ENCODE data around the gene CNTNAP2. TPM values are rescaled to one million over a fixed set of nuclear protein-coding genes. Genes with fewer than 3 reads are reported as not detected.

The CNTNAP2 gene
- total RNA-seq, 2 experiments from 2014 or later: 0.28 TPM; not detected in 1

DNA sequence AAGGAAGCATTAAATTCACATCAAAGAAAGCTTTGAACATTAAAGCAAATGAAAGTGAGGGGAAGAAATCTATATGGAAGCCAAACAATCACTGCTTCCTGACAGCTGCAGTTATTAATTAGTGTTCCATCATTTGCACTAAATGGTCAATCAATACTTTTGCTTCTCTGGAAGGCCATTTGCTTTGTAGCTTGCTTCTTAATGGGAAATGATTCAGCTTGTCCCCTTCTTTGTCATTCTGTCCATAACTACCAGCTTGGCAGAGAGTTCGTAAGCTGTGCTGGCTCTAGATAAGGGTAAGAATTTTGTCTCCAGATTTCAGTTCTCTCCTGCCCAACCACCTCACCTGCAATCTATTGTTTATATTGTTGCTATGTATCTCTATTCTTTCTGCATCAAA is 596.6 kb downstream of the CNTNAP2 start:
- no peaks in the 10 kb centered on the region for H3K9me2 ChIP-seq (ENCODE audit: insufficient read depth, low read length)
- no peaks in the 10 kb centered on the region for H3K4me1 ChIP-seq (ENCODE audit: insufficient read depth, low read length, poor library complexity, severe bottlenecking)
- CTCF ChIA-PET (ENCODE audit: unreplicated experiment): no interaction called here
- intact Hi-C loops (cut with micrococcal nuclease; ENCODE audit: unreplicated experiment): no loop called here
- no peaks in the 10 kb centered on the region for H3K36me3 ChIP-seq (ENCODE audit: insufficient read depth, low read length)
- no peak for TF ChIP-seq EZH2phosphoT487 (IDR thresholded peaks at IDR 0.05; ENCODE audit: borderline replicate concordance, low read depth, low read length)
- TF ChIP-seq, protein P1, sequence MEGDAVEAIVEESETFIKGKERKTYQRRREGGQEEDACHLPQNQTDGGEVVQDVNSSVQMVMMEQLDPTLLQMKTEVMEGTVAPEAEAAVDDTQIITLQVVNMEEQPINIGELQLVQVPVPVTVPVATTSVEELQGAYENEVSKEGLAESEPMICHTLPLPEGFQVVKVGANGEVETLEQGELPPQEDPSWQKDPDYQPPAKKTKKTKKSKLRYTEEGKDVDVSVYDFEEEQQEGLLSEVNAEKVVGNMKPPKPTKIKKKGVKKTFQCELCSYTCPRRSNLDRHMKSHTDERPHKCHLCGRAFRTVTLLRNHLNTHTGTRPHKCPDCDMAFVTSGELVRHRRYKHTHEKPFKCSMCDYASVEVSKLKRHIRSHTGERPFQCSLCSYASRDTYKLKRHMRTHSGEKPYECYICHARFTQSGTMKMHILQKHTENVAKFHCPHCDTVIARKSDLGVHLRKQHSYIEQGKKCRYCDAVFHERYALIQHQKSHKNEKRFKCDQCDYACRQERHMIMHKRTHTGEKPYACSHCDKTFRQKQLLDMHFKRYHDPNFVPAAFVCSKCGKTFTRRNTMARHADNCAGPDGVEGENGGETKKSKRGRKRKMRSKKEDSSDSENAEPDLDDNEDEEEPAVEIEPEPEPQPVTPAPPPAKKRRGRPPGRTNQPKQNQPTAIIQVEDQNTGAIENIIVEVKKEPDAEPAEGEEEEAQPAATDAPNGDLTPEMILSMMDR (conservative IDR thresholded peaks at IDR 0.05; ENCODE audit: low read length): no peak
- no peaks in the 10 kb centered on the region for H4K20me1 ChIP-seq (ENCODE audit: insufficient read depth, low read length)
- POLR2A ChIA-PET: no interaction called here
- no peak overlapping the region for H2AFZ ChIP-seq (ENCODE audit: low read length)
- no peak overlapping the region for H3K4me2 ChIP-seq (ENCODE audit: low read length)
- H3K4me3 ChIP-seq (ENCODE audit: low read depth, low read length, poor library complexity, severe bottlenecking): no peak overlapping the region
- no peaks in the 10 kb centered on the region for H3K9me3 ChIP-seq (ENCODE audit: low read length)
- no peak for DNase-seq (ENCODE audit: low spot score)
- no TSS peak for BruUV-seq (replicated peaks)
- H3K27ac ChIP-seq (ENCODE audit: low read depth, low read length, poor library complexity, severe bottlenecking): no peak overlapping the region
- no peaks in the 10 kb centered on the region for H3K79me2 ChIP-seq (ENCODE audit: insufficient read depth, low read depth, low read length)

DNA sequence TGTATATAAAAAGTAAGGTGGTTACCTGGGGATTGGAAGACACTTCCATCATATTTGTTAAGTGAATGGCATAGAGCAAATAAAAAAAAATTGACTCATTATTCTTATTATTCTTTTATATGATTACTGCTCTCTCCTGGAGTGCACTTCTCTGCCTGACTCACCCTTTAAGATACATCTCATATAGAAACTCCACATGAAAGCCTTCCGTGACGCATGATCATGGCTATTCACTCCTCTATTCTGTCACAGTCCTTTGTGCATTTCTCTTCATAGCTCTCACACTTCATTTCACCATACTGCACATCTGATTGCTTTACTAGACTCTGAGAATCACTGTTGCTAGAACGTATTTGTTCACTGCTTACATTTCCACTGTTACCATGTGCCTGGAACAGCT is 597.3 kb downstream of the CNTNAP2 start:
- DNase-seq (ENCODE audit: low spot score): no peak
- POLR2A ChIA-PET: no interaction called here
- Histone ChIP-seq H3K4me1 (ENCODE audit: insufficient read depth, low read length, poor library complexity, severe bottlenecking) (no peaks in the 10 kb centered on the region), H3K4me3 (ENCODE audit: low read depth, low read length, poor library complexity, severe bottlenecking) (no peak overlapping the region), H3K9me2 (ENCODE audit: insufficient read depth, low read length) (no peaks in the 10 kb centered on the region), H3K9me3 (ENCODE audit: low read length) (no peaks in the 10 kb centered on the region), H3K79me2 (ENCODE audit: insufficient read depth, low read depth, low read length) (no peaks in the 10 kb centered on the region), H3K36me3 (ENCODE audit: insufficient read depth, low read length) (no peaks in the 10 kb centered on the region), H4K20me1 (ENCODE audit: insufficient read depth, low read length) (no peaks in the 10 kb centered on the region), H2AFZ (ENCODE audit: low read length) (no peak overlapping the region), H3K4me2 (ENCODE audit: low read length) (no peak overlapping the region), H3K27ac (ENCODE audit: low read depth, low read length, poor library complexity, severe bottlenecking) (no peak overlapping the region)
- no peak for TF ChIP-seq EZH2phosphoT487 (IDR thresholded peaks at IDR 0.05; ENCODE audit: borderline replicate concordance, low read depth, low read length)
- TF ChIP-seq, protein P1 (conservative IDR thresholded peaks at IDR 0.05; ENCODE audit: low read length): no peak
- BruUV-seq (replicated peaks): no TSS peak
- intact Hi-C loops (cut with micrococcal nuclease; ENCODE audit: unreplicated experiment): no loop called here
- CTCF ChIA-PET (ENCODE audit: unreplicated experiment): no interaction called here

DNA sequence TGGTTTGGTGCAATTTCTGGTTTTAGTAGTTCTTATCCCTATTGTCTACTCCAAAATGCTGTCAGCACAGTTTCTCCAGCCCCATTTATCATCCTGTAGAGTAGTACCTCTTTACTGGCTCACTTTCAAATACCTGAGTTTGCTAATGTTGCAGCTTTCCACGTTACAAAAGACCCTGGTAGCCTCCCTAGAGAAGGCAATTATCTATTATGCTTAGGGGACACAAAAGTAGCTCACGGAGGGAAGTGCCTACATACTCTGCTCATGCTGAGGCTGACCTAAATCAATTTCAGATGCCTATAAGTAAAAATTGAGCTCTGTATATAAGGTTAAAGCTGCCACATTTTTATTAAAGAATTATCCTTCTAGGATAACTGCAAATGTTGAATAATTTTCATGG is 603.6 kb downstream of the CNTNAP2 start:
- ChIA-PET CTCF (ENCODE audit: unreplicated experiment) (no interaction called here), POLR2A (interaction anchor here (1.5 kb wide), 1 partner anchor 11 kb away, joined by 3 read pairs; no protein-coding TSS in a partner anchor)
- intact Hi-C loops (cut with micrococcal nuclease; ENCODE audit: unreplicated experiment): no loop called here
- Histone ChIP-seq H3K4me1 (ENCODE audit: insufficient read depth, low read length, poor library complexity, severe bottlenecking) (no peaks in the 10 kb centered on the region), H3K9me2 (ENCODE audit: insufficient read depth, low read length) (no peaks in the 10 kb centered on the region), H3K27ac (ENCODE audit: low read depth, low read length, poor library complexity, severe bottlenecking) (no peak overlapping the region), H4K20me1 (ENCODE audit: insufficient read depth, low read length) (no peaks in the 10 kb centered on the region), H3K79me2 (ENCODE audit: insufficient read depth, low read depth, low read length) (no peaks in the 10 kb centered on the region), H3K36me3 (ENCODE audit: insufficient read depth, low read length) (no peaks in the 10 kb centered on the region), H3K9me3 (ENCODE audit: low read length) (no peaks in the 10 kb centered on the region), H3K4me2 (ENCODE audit: low read length) (no peak overlapping the region), H3K4me3 (ENCODE audit: low read depth, low read length, poor library complexity, severe bottlenecking) (no peak overlapping the region), H2AFZ (ENCODE audit: low read length) (no peak overlapping the region)
- TF ChIP-seq, protein P1 (conservative IDR thresholded peaks at IDR 0.05; ENCODE audit: low read length): no peak
- no peak for TF ChIP-seq EZH2phosphoT487 (IDR thresholded peaks at IDR 0.05; ENCODE audit: borderline replicate concordance, low read depth, low read length)
- no peak for DNase-seq (ENCODE audit: low spot score)
- no TSS peak for BruUV-seq (replicated peaks)
